GM13976 (cell line): Measurements from ENCODE around the gene GRID1.

ENCODE experiments used
- DNase-seq: peaks from one replicate; pipeline ENCODE4 v3.0.0; 2012; ENCODE audit warnings: low spot score
- CTCF ChIP-seq: IDR thresholded peaks from 2 replicates; pipeline ENCODE4 v1.5.1; 2012; ENCODE audit warnings: borderline replicate concordance, mild to moderate bottlenecking; ENCODE audit not compliant: insufficient read depth; ENCODE audit errors: extremely low read depth, missing control alignments, control extremely low read depth
- in situ Hi-C: fragments of 300-500 bp; cut with MboI; formaldehyde crosslinking; loops from one replicate; pipeline ENCODE4 v1.12.0; 2022; ENCODE audit warnings: low sequenced_read_pairs, mixed read lengths, inconsistent platforms; ENCODE audit not compliant: unreplicated experiment

The GRID1 gene

GRCh38 chr10:86212391-86212700, 154.2 kb downstream of the GRID1 start:
- no peak for TF ChIP-seq CTCF
- in situ Hi-C loops = no loop called here
- no peak for DNase-seq

- DNase-seq = no peak
- TF ChIP-seq CTCF = no peak
- in situ Hi-C loops = no loop called here
These were observed 154.8 kb downstream of the GRID1 start for GRCh38 chr10:86211691-86212390.

GRCh38 chr10:86210416-86210815, 156.2 kb downstream of the GRID1 start:
- TF ChIP-seq CTCF = no peak
- DNase-seq = no peak
- in situ Hi-C loops = no loop called here

GRCh38 chr10:86209726-86210125, 156.9 kb downstream of the GRID1 start:
- TF ChIP-seq CTCF = no peak
- no peak for DNase-seq
- in situ Hi-C loops = no loop called here

- in situ Hi-C loops = no loop called here
- TF ChIP-seq CTCF = no peak
- no peak for DNase-seq
These were observed 159.4 kb downstream of the GRID1 start for GRCh38 chr10:86207226-86207625.

GRCh38 chr10:86206240-86206579, 160.4 kb downstream of the GRID1 start:
- in situ Hi-C loops = no loop called here
- TF ChIP-seq CTCF = no peak
- DNase-seq = no peak
